Coronary artery (tissue), 2 donors: Measurements from ENCODE around the gene EDIL3.

ENCODE experiments used
- DNase-seq: peaks from one replicate; pipeline ENCODE4 v3.0.0-alpha.2; 2017; ENCODE audit warnings: low spot score
- H3K27ac ChIP-seq, 2 donors: fragments of 200-600 bp; sonication (generic); one replicate each; pipeline ENCODE4 v1.5.1; 2016 to 2019
- H3K4me3 ChIP-seq: fragments of 200-600 bp; sonication (generic); 2 replicates; pipeline ENCODE4 v1.5.1; 2016; ENCODE audit warnings: mild to moderate bottlenecking, moderate library complexity
- TF ChIP-seq, protein P1 (sequence below): fragments of 200-600 bp; sonication (generic); IDR thresholded peaks from one replicate; pipeline ENCODE4 v1.5.1; 2019; ENCODE audit warnings: antibody characterized with exemption

The EDIL3 gene

DNA sequence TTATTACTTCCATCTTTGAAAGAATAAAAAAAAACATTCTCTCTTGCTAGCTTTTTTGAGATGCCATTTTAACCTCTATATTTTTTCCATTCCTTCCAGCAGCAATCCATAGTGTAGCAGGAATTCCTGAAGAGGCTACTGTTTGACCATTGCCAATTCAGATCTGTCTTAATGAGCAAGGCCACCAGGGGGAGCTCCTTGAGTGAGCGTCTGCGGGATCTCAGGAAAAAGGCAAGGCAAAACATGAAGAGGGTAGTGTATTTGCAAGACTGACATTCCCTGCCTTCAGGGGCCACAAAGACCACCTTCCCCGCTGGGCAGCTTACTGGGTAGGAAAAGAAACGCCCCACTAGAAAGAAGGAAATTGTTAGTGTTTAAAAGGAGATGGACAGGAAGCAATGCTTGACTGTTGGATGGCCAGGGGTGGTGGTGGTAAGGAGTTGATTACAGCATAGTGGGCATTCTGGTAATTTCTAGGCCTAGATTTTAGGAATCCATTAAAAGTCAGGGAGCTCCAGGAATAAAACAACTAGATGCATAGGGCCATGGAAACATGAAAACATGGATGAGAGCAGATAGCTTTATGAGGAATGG, 457.4 kb downstream of the EDIL3 start:
- DNase-seq, result peak; percentile 75
- no peak overlapping the region for H3K4me3 ChIP-seq
- H3K27ac ChIP-seq, result no peak overlapping the region
- TF ChIP-seq, protein P1, sequence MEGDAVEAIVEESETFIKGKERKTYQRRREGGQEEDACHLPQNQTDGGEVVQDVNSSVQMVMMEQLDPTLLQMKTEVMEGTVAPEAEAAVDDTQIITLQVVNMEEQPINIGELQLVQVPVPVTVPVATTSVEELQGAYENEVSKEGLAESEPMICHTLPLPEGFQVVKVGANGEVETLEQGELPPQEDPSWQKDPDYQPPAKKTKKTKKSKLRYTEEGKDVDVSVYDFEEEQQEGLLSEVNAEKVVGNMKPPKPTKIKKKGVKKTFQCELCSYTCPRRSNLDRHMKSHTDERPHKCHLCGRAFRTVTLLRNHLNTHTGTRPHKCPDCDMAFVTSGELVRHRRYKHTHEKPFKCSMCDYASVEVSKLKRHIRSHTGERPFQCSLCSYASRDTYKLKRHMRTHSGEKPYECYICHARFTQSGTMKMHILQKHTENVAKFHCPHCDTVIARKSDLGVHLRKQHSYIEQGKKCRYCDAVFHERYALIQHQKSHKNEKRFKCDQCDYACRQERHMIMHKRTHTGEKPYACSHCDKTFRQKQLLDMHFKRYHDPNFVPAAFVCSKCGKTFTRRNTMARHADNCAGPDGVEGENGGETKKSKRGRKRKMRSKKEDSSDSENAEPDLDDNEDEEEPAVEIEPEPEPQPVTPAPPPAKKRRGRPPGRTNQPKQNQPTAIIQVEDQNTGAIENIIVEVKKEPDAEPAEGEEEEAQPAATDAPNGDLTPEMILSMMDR, result peak; percentile 66

DNA sequence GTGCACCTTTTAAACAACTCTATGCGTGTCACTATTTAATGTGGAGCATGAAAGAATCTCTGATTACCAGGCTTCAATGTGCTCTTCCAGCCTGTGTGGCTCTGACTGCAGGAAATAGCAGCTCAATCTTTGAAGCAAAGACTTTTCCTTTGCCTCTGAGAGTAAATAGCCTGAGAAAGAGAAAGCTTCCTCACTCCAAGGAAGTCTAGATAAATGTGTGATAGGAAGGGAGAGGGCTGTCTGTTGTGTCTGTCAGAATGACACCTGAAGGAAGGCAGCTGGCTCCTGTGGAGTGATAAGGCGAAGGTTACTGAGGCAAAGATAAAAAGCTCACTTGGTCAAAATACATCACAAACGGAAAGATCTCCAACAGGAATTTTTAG, 458.7 kb downstream of the EDIL3 start:
- no peak overlapping the region for H3K4me3 ChIP-seq
- DNase-seq, result no peak
- H3K27ac ChIP-seq, result no peak overlapping the region
- TF ChIP-seq, protein P1, result no peak

DNA sequence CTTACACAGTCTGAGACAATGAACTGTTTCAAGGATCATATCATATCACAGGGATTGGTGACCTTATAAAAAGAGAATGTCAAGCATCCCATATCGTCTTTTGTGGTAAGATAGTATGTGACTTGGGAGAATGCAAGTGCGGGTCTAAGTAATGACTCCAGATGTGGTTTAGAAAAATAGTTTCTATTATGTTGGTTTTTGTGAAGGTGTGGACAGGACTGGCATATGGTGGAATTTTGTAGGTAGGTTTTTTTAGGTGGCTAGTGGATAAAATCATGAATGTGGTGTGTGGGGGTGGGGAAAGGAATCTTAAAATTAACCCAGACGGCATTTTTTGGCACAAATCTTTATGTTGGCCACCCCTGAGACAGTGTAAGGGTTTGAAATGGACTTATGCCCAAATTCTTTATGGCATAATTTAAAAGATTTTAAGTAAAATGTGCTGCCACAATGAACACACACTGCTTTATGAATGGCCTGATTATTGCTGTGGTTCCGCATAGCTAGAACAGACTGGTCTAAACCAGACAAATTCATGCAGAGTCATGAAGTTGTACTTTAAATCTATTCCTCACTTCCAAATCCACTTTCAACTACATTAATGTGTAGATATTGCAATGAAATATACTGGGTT, 459.2 kb downstream of the EDIL3 start:
- no peak for DNase-seq
- Histone ChIP-seq H3K4me3 (no peak overlapping the region), H3K27ac (no peak overlapping the region)
- TF ChIP-seq, protein P1, result no peak

DNA sequence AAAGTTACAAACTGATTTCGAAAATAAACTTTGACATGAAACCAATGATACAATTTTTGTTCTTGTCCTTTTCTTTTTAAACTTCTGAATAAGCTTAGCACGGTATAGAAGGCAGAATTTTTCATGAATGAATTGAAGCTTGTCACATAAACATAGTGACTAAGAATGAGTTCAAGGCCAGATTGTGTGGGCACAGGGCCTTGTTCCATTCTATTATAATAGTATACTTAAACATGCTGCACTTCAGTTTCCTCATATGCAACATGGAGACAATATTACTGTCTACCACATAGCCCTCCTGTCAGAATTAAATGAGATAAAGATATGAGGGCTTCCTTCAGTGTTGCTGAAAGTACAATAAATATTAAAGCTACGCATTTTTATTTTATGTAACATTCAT, 459.8 kb downstream of the EDIL3 start:
- no peak for DNase-seq

DNA sequence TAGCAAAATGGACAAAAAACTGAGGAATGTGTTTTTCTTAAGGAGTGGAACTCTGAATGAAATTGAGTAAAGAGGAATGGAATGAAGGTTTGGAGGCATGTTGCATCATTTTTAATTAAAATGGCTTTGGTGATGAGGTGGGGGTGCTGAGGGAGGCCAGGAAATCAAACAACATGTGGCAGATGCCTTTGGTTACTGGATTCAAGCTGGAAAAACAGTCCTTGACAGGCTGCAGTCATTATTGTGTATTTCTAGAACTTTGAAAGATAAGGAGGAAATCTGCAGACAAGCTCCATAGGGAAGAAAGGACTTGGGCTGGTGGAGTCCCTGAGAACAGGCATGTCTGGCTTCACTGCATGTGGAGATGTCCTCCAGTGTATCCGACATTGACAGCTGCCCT, 460.5 kb downstream of the EDIL3 start:
- TF ChIP-seq, protein P1, result no peak
- DNase-seq, result no peak
- Histone ChIP-seq H3K4me3 (no peak overlapping the region), H3K27ac (no peak overlapping the region)

More for the DNA sequence above, 459.8 kb downstream of the EDIL3 start:
- TF ChIP-seq, protein P1, result no peak
- H3K27ac ChIP-seq, result no peak overlapping the region
- no peak overlapping the region for H3K4me3 ChIP-seq

DNA sequence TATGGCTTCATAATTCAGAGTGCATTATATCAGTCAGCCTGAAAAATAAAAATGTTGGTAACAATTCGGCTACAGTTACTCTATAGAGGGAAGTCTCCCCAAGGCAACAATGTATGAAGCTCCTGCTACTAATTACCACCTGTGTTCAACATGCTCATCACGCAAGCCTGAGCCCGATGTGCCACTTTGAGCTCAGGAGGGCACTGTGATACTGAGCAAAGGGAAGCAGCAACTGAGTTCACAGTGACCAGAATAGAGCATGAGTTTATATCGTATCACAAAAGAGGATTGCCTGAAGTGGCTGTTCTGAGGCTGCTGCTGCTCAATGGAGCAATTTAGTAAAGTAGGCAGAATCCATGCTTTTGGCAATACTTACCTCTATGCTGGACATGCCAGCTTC, 462.0 kb downstream of the EDIL3 start:
- no peak overlapping the region for H3K4me3 ChIP-seq
- TF ChIP-seq, protein P1, result no peak
- H3K27ac ChIP-seq, result no peak overlapping the region
- no peak for DNase-seq

DNA sequence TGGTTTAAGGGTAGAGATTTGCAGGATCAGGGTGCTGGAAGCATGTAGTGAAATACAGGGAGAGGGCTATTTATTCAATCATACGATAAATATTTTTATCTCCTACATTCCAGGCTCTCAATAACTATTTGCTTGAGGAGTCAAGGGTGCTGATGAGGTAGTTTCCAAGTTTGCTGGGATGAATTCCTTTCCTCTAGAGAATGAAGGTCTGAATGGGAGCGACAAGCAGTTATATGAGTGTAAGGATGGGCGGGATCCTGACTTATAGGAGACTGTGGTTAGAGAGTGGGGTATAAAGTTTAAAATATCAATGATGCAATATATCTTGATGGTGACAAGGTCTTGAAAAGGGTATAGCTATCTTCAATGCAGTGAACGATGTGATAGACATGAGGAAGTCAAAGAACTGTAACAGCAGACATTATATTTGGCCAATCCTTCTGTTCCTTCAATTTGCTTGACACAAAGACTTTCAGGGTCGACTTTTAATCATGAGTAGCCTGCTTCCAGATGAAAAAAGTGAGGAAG, 462.9 kb downstream of the EDIL3 start:
- no peak for DNase-seq
- Histone ChIP-seq H3K27ac (no peak overlapping the region), H3K4me3 (no peak overlapping the region)
- TF ChIP-seq, protein P1, result no peak
